ENCODE data around the gene KRT39.
"Not testable (repeated sequence)": the region's sequence is repeated elsewhere in the genome, so short reads cannot be mapped to it uniquely, and the experiment has no call there.

KRT39 gene

GRCh38 chr17:40937384-40937819 is 29.3 kb downstream of the KRT39 start, which contains the start of gene KRT23:
Gene KRT23, minus strand, starts transcription at chr17:40937646. Its CDS starts 1,043 bp downstream, at chr17:40936603.
- no peak for DNase-seq

GRCh38 chr17:40936976-40937375 is 29.8 kb downstream of the KRT39 start:
- no peak for DNase-seq

DNA sequence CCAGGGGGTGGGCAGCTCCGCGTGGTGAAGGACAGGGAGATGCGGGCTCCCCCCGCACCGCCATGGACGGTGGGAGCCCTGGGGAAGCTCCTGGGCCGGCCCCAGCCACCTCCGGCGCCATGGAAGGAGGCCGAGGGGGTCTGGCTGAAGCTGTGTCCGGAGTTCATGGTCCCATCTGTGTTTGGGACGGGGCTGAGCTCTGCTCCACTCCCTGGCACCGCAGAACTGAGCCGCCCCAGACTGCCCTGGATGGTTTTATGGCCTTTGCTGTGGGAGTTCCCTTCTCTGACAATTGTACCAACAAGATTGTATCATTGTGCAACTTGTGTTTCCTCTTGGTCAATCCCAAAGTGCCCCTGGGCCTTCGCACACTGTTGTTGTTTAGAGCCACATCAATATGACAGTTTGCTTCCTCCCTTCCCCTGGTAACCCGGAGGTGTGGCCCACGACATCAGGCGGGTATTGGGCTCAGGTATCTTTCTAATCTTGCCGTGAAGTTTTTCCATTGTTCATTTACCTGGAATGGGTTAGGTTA is 30.2 kb downstream of the KRT39 start:
- no peak for DNase-seq

DNA sequence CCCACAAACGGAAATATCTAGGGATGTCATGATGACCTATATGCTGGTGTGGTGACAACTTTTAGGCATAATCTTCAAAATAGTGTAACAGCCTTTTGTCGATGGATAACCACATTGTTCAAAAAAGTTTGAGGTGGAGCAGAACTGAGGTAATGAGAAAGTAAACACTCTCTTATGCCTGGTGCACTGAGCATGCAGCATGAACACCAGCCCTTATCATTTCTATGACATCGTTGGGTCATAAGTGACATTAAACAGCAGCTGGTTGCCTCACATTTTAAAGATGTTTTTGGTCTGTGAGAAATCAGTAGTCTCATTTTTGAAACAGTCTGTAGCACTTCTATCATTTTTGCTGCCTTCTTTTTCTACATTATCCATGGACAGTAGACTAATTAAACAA is 31.1 kb downstream of the KRT39 start:
- no peak for DNase-seq

DNA sequence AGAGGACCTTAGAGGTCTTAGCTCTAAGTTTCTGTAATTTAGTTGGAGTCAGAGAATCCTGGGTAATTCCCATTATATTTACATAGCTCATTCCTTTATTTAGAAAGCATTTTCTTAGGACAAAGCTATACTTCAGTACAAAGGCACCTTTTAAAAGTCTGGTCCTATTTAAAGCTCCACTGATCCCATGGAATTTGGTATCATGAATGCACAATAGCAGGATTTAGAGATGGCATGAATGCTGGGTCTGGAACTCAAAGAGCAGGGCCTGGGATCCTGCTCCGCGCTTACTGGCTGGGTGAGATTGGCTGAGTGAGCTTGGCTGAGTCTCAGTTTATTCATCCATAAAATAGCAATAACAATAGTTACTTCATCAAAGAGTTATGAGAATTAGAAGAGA is 34.1 kb downstream of the KRT39 start:
- no peak for DNase-seq

GRCh38 chr17:40931311-40931710 is 35.4 kb downstream of the KRT39 start:
- DNase-seq = no peak

DNA sequence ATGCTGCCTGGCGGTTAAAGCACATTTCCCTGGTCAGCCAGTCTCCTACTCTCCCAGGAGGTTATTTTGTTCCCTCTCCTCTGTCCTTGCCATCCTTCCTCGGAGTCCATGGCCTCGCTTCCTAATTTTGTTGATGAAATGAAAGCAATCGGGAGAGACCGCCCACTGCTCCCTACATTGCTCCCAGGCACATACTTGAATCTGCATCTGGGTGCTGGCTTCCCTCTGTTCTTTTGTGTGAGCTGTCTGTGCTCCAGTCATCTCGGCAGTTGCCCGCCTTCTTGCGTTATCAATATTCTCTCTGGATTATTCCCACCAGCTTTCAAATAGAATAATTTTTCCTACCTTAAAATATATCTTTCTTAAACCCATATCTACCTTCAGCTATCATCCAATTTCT is 40.4 kb downstream of the KRT39 start:
- DNase-seq = no peak

DNA sequence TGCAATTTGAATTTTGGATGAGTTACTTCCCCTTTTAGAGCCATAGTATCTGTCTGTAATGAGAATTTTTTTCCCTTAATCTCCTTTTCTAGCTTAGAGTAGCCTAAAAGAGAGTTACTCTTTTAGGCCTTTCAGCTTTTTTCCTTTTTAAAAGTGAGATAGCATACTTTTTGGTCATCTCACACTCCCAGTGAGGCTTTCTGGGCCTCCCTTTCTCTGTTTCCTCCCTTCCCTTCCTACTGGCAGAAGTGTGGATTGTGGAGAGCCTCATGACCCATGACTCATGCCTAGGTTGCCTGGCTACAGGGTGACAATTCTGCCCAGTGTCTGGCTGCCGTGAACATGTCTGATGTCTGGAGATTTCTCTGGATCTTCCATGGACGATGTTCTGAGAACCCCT is 44.5 kb downstream of the KRT39 start:
- DNase-seq = no peak

GRCh38 chr17:40921026-40921425 is 45.7 kb downstream of the KRT39 start:
- no peak for DNase-seq

- DNase-seq = not testable (repeated sequence)
Observed at GRCh38 chr17:40917116-40917515, 49.6 kb downstream of the KRT39 start.

GRCh38 chr17:40916366-40916765 is 50.4 kb downstream of the KRT39 start:
- DNase-seq = no peak

GRCh38 chr17:40915721-40916256 is 51.0 kb downstream of the KRT39 start:
- DNase-seq = no peak

- DNase-seq = no peak
Observed at GRCh38 chr17:40915199-40915661, 51.5 kb downstream of the KRT39 start.

- no peak for DNase-seq
Observed at GRCh38 chr17:40914075-40914855, 52.5 kb downstream of the KRT39 start.

DNA sequence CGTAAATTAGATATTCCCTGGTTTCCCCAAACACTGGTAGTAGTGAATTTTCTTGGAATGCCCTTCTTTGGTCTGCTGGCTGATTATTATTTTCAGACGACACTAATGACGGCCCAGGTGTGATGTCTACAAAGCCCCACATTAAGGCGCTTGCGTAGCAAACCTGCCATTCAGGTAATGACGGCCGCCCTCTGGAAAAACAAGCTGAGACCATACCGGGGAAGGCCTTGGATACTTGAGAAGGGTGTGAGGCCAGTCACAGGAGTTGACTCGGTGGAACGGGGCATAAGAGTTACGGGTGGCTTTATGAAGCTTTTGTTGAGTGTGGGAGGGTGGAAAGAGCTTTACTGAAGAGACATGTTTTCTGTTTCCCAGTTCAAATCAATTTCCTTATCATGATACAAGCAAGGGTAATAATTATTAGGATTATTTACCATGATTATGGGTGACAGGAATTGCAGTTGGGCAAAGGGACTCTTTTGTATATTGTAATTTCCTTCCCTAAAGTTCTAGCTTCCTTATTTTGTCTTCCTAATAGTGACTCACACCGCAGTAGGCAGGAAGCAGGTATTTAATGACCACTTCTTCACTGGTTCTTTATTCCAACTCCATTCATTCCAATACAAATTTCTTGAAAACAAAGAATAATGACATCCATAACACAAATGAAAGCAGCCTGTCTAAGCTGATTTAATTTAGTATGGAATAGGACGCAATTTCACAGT is 54.1 kb downstream of the KRT39 start:
- DNase-seq = no peak

- no peak for DNase-seq
Observed at GRCh38 chr17:40910441-40910841, 56.3 kb downstream of the KRT39 start.

GRCh38 chr17:40909755-40910154 is 57.0 kb downstream of the KRT39 start:
- DNase-seq = no peak

- peak; percentile 71 for DNase-seq
Observed at GRCh38 chr17:40909351-40909750, 57.4 kb downstream of the KRT39 start.
